CD4-positive, alpha-beta T cell treated with Interferon gamma for 1 hour (primary cell): ENCODE measurements around the gene COA6.

Experiments used
- DNase-seq: peaks from one replicate; pipeline ENCODE4 v3.0.0-alpha.2; 2020

Gene COA6

DNA sequence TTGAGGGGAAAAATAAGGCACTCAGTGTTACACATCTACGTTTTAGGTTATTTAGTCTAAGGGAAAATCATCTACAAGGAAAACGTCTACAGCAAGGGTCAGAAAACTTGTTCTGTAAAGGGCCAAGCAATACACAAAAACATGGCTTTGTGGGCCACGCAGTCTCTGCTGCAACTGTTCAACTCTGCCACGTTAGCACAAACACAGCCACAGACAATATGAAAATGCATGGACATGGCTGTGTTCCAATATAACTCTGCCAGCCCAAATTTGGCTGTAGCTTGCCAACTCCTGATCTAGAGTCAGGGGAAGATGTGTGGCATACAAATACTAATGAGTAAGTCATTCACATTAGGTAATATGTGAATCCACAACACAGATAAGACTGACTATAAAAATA, 40.7 kb downstream of the COA6 start:
- no peak for DNase-seq

DNA sequence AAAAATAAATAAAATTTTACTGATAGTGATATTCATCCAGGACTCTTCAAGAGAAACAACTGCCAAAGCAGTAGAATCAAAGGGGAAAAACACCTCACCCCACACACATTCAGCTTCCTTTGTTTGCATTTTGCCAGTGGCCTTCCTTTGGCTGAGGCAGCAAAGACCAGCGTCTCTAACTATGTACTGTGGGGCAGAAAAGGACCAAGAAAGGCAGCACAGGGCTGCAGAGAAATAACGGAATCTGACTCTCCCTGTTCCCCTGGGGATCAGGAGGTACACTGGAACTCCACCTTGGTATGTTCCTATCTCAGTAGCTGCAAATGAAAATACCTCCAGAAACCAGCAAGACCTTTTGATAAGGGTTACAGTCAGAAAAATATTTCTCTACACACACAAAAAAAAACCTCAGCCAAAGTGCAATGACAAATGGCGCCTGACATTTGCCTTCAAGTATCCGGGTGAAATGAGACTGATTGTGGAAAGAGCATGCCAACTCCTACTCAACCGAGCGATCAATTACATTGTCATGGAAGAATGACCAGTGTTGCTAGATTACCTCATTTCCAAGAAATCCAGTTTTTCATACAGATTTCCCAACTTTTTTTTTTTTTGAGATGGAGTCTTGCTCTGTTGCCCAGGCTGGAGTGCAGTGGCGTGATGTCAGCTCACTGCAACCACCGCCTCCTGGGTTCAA, 54.8 kb downstream of the COA6 start:
- DNase-seq: no peak

DNA sequence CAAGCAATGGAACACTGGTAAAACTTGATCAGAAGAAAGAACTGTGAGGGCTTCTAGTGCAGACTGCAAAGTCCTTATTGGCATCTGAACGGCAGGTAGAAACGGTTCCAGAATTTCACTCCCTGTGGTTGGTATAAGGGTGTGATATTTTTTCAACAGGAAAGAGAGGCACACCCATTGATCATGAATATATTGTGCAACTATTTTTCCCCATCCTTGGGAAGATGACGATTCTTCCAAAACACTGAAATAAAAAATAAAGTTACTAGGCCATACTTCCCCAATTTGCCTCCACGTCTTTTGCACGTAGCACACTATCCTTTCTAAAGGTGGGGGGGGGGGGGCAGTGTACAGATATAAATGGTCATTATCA, 56.2 kb downstream of the COA6 start:
- DNase-seq: no peak

DNA sequence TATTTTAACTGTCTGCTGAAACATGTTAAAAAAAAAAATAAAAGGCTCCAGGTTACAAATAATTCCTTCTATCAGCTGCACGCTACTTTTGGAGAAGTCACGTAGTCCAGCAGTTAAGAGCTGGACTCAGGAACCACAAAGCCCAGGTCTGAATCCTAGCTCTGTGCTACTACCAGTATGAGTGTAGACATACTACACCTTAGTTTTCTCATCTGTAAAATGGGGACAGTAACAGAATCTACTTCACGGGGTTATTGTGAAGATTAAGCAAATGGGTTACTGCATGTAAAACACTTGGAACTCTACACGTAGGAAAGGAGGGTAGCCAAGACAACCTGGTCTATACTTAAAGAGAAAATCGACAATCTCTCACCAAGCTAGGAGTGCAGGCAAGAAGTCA, 57.4 kb downstream of the COA6 start:
- no peak for DNase-seq

DNA sequence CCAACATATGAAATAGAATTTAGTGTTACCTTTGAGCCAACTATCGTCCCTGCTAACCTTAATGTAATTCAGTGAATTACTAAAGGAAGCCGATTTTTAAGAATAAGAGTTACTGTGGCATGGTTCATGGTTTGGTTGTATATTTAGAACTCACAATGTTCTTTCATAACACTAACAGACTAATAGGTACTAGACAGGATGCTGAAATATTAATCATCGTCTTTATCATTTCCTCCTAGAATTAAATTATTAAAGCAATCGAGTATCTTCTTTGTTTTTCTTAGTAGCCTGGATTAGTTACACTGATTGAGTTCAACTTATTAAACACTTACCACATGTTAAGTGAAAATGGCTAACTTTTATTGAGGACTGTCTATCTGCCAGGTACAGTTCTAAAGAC, 58.0 kb downstream of the COA6 start:
- DNase-seq: no peak

DNA sequence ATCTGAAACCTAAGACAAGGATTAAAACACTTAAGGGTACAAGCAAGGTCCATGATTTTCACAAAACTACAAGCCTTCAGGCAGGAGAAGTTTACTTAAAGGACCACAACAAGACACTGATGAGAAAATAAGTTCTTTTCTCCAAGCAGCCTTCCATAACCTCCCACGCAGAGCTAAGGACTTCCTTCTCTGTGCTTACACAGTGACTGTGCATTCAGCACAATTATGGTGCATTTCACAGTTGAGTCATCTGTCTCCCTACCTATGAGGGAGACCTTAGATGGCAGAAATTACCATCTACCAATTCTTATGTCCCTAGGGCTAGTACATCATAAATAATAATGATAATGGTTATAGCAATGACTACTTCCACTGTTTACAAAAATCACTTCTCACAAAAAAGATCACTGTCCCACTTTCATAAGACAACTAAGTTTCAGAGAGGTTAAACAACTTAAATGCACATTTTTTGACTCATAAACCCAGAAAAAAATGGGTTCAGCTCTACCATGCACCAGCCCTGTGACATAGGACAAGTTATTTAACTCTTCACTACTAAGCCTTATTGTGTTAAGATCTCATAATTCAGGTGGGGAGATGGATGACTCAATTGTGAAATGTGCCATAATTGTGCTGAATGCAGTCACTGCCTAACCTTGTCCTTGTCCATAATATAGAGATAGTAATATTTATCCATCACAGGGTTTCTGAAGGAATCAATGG, 60.5 kb downstream of the COA6 start:
- no peak for DNase-seq
